ENCODE measurements around the gene TNNI2. TPM values are rescaled to one million over a fixed set of nuclear protein-coding genes. Genes with fewer than 3 reads are reported as not detected.

The TNNI2 gene
- not detected in 2 replicates for total RNA-seq

DNA sequence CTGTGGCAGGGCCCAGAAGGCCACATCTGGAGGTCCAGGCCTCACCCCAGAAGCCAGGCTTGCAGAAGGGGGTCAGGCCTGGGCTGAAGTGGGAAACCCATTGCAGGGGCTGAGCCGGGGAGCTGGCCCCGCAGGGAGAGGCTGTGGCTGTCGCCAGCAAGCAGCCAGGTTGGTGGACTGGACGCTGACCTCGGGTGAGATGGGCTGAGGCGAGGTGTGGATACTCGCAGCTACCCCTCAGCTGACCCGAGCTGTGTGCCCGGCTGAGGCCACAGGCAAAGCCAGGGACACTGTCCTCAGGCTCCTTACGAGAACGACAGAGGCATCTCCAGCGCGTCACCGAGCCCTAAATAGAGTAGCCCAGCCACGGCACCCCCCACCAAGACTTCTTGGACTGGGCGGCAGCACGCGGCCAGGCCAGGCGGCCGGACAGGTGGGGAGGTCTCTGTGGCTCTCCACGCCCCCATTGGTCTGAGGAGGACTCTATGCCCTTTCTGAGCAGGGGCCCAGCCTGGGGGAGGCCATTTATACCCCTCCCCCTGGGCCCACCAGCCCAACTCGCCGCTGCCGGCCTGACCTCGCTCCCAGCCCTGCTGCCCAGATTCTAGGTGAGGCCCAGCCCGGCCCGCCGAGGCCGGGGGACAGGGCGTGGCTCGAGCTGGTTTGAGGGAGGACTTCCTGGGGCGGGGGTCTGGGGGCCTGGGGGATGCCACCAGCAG is at the start of gene TNNI2:
TSS of gene TNNI2 (plus strand) at position 556 of the 719 bp plus-strand sequence. CDS start 716 bp downstream, outside the sequence.

DNA sequence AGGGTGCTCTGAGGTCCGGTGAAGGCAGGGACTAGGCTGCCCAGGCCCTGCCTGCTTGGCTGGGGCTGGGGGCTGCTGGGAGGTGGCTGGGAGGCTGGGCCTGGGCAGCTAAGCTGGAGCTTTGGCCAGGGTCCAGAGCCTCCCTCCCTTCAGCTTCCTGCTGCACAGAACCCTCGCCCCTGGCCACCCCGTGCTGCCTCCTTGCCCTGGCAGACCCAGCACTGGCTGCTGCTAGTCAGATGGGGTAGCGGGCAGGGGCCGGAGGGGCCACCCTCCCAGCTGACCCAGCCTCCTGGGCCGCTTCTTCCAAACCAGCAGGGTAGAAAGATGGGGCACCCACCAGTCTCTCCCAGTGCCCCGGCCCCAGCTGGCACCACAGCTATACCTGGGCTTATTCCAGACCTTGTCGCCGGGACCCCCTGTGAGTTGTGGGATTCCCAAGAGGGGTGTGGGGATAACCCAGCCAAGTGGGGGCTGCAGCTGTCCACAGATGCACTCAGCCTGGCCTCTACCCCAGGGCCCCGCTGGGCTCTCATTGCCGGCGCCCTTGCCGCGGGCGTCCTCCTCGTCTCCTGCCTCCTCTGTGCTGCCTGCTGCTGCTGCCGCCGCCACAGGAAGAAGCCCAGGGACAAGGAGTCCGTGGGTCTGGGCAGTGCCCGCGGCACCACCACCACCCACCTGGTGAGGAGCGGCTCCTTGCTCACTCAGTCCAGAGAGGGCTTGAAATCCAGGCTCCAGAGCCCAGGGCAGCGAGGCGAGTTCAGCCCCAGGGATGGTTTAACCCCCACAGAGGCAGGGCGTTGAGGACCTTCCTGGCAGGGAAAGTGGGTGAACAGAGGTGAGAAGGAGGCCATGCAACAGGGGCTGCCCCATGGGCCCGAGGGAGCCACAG is 3.8 kb upstream of the TNNI2 start, which contains the start of gene SYT8:
TSS of gene SYT8 (plus strand) at position 212 of the 892 bp plus-strand sequence. CDS start at position 328, 116 bp downstream.

DNA sequence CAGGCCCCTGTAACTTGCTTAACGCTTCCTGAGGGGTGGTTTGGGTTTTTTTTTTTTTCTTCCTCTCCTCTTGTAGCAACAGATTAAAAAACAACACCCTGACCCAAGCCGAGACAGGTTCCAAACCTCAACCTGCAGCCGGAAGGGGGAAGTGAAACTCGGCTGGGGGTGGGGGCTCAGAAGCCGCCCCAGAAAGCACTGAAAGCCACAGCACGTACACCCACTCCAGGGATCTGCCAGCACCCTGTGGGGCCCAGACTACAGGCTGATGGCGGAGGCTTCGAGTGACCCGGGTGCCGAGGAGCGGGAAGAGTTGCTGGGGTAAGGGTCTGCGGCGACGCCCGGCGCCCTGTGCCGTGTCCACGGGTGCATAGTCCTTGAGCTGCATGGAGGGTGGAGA is 14.1 kb downstream of the TNNI2 start, which contains the start of gene LSP1:
TSS of gene LSP1 (plus strand) at position 208 of the 400 bp plus-strand sequence. CDS start at position 269, 61 bp downstream.

Other genes starting within 250 kb of the TNNI2 start
- not detected in 2 replicates for gene KRTAP5-2, start 240.7 kb upstream of the TNNI2 start, total RNA-seq
- gene KRTAP5-3, start 230.5 kb upstream of the TNNI2 start, total RNA-seq = not detected in 2 replicates
- not detected in 2 replicates for gene KRTAP5-4, start 216.8 kb upstream of the TNNI2 start, total RNA-seq
- gene KRTAP5-5, start 209.2 kb upstream of the TNNI2 start, total RNA-seq = not detected in 2 replicates
- gene KRTAP5-6, start 141.8 kb upstream of the TNNI2 start, total RNA-seq = not detected in 2 replicates
- under 0.01 TPM in 1 of 2 replicates, not detected in the other for gene IFITM10, start 88.4 kb upstream of the TNNI2 start, total RNA-seq
- 133 and 142 TPM in 2 replicates for gene CTSD, start 75.1 kb upstream of the TNNI2 start, total RNA-seq
- gene SYT8, start 4.0 kb upstream of the TNNI2 start, total RNA-seq = 0.15 TPM in 1 of 2 replicates, not detected in the other
- 2.0 and 2.7 TPM in 2 replicates for gene LSP1, start 14.1 kb downstream of the TNNI2 start, total RNA-seq
- not detected in 2 replicates for gene PRR33, start 52.9 kb downstream of the TNNI2 start, total RNA-seq
- not detected in 2 replicates for gene TNNT3, start 80.7 kb downstream of the TNNI2 start, total RNA-seq
- 324 and 358 TPM in 2 replicates for gene MRPL23, start 108.4 kb downstream of the TNNI2 start, total RNA-seq
- 36.1 and 37.5 TPM in 2 replicates for gene H19, start 158.9 kb downstream of the TNNI2 start, total RNA-seq